Esophagus squamous epithelium (tissue), 4 donors: ENCODE results near the gene NPIPA5.
"Not testable (repeated sequence)": the region's sequence is repeated elsewhere in the genome, so short reads cannot be mapped to it uniquely, and the experiment has no call there.

Experiments
- POLR2A ChIP-seq, 4 donors: fragments of 450-650 bp; IDR thresholded peaks; one replicate each; pipeline ENCODE4 v1.6.1; 2017; ENCODE audit warnings: antibody characterized with exemption in 4 of 4, mild to moderate bottlenecking in 4 of 4, moderate library complexity in 3 of 4
- TF ChIP-seq, protein P1 (sequence below), 6 experiments: fragments of 450-650 bp in 4 of 6; fragments of 200-600 bp in 2 of 6; sonication (generic) in 2 of 6; IDR thresholded peaks; one replicate each; pipeline ENCODE4 v1.5.1; 2016 to 2019; ENCODE audit warnings: antibody characterized with exemption in 6 of 6, mild to moderate bottlenecking in 4 of 6, moderate library complexity in 4 of 6

DNA sequence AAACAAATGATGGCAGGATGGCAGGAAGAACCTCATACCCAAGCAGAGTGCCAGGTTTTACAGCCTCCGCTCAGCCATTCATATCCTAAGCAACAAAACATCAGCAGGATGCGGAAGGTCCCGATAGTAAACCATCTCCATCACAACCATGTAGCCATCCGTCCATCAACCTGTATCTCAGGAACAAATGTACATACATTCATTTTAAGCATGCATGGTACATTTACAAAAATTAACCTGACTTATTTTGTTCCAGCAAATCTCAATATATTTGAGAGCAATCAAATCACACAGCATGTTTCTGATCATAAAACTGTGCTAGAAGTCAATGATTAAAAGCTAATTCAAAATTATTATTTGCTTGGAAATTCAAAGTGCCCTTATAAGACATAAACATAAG lies at the start of gene NPIPA5:
- TF ChIP-seq, protein P1, sequence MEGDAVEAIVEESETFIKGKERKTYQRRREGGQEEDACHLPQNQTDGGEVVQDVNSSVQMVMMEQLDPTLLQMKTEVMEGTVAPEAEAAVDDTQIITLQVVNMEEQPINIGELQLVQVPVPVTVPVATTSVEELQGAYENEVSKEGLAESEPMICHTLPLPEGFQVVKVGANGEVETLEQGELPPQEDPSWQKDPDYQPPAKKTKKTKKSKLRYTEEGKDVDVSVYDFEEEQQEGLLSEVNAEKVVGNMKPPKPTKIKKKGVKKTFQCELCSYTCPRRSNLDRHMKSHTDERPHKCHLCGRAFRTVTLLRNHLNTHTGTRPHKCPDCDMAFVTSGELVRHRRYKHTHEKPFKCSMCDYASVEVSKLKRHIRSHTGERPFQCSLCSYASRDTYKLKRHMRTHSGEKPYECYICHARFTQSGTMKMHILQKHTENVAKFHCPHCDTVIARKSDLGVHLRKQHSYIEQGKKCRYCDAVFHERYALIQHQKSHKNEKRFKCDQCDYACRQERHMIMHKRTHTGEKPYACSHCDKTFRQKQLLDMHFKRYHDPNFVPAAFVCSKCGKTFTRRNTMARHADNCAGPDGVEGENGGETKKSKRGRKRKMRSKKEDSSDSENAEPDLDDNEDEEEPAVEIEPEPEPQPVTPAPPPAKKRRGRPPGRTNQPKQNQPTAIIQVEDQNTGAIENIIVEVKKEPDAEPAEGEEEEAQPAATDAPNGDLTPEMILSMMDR (IDR thresholded peaks at IDR 0.05): not testable (repeated sequence)
- not testable (repeated sequence) for TF ChIP-seq POLR2A (IDR thresholded peaks at IDR 0.05)
